ENCODE data around the gene SLX9. TPM values are rescaled to one million over a fixed set of nuclear protein-coding genes. Genes with fewer than 3 reads are reported as not detected.

Gene SLX9
- total RNA-seq, 2 donors from 2014 or later = 21.4 to 24.8 TPM

- Histone ChIP-seq H3K27ac (no peak overlapping the region), H3K36me3 (no peaks in the 10 kb centered on the region), H3K9me3 (no peaks in the 10 kb centered on the region), H3K4me1 (replicated peaks) (no peaks in the 10 kb centered on the region), H3K27me3 (replicated peaks; ENCODE audit: insufficient read depth) (no peaks in the 10 kb centered on the region), H3K4me3 (no peak overlapping the region)
- no peak for TF ChIP-seq CTCF (IDR thresholded peaks at IDR 0.05)
- TF ChIP-seq POLR2A (IDR thresholded peaks at IDR 0.05) = no peak
- TF ChIP-seq POLR2AphosphoS5 (IDR thresholded peaks at IDR 0.05) = no peak
- DNase-seq (ENCODE audit: low spot score) = no peak
- 78% methylated on average over 15 of the region's 15 CpGs for whole genome bisulfite sequencing
- intact Hi-C loops (cut with DNase I) = no loop called here
Measured at GRCh38 chr21:44917446-44918106, 22.3 kb upstream of the SLX9 start.

GRCh38 chr21:44918107-44918470 is 21.7 kb upstream of the SLX9 start:
- no peak overlapping the region for H3K27ac ChIP-seq
- 91% methylated on average over 12 of the region's 12 CpGs for WGBS
- DNase-seq (ENCODE audit: low spot score) = no peak
- H3K9me3 ChIP-seq = no peaks in the 10 kb centered on the region
- TF ChIP-seq POLR2AphosphoS5 (IDR thresholded peaks at IDR 0.05) (no peak), POLR2A (IDR thresholded peaks at IDR 0.05) (no peak), CTCF (IDR thresholded peaks at IDR 0.05) (no peak)
- no peaks in the 10 kb centered on the region for H3K36me3 ChIP-seq
- intact Hi-C loops (cut with DNase I) = no loop called here
- no peak overlapping the region for H3K4me3 ChIP-seq
- H3K27me3 ChIP-seq (replicated peaks; ENCODE audit: insufficient read depth) = no peaks in the 10 kb centered on the region
- H3K4me1 ChIP-seq (replicated peaks) = no peaks in the 10 kb centered on the region

GRCh38 chr21:44918581-44919033 is 21.2 kb upstream of the SLX9 start:
- no peak overlapping the region for H3K27ac ChIP-seq
- WGBS = 71% methylated on average over 12 of the region's 13 CpGs
- intact Hi-C loops (cut with DNase I) = no loop called here
- no peak for DNase-seq (ENCODE audit: low spot score)
- H3K36me3 ChIP-seq = no peaks in the 10 kb centered on the region
- no peak for TF ChIP-seq POLR2A (IDR thresholded peaks at IDR 0.05)
- TF ChIP-seq CTCF (IDR thresholded peaks at IDR 0.05) = no peak
- TF ChIP-seq POLR2AphosphoS5 (IDR thresholded peaks at IDR 0.05) = no peak
- no peak overlapping the region for H3K4me3 ChIP-seq
- no peaks in the 10 kb centered on the region for H3K27me3 ChIP-seq (replicated peaks; ENCODE audit: insufficient read depth)
- H3K9me3 ChIP-seq = no peaks in the 10 kb centered on the region
- H3K4me1 ChIP-seq (replicated peaks) = no peaks in the 10 kb centered on the region

GRCh38 chr21:44919111-44919912 is 20.5 kb upstream of the SLX9 start:
- TF ChIP-seq POLR2AphosphoS5 (IDR thresholded peaks at IDR 0.05) = no peak
- no peak for TF ChIP-seq POLR2A (IDR thresholded peaks at IDR 0.05)
- TF ChIP-seq CTCF (IDR thresholded peaks at IDR 0.05) = no peak
- no peaks in the 10 kb centered on the region for H3K36me3 ChIP-seq
- H3K27ac ChIP-seq = no peak overlapping the region
- no peak for DNase-seq (ENCODE audit: low spot score)
- H3K27me3 ChIP-seq (replicated peaks; ENCODE audit: insufficient read depth) = no peaks in the 10 kb centered on the region
- 69% methylated on average over 22 of the region's 26 CpGs for WGBS
- intact Hi-C loops (cut with DNase I) = no loop called here
- no peaks in the 10 kb centered on the region for H3K9me3 ChIP-seq
- H3K4me3 ChIP-seq = peak overlapping the region in 1 of 2 donors; percentile 9
- no peaks in the 10 kb centered on the region for H3K4me1 ChIP-seq (replicated peaks)
